COLO829 (cell line): ENCODE data around the gene PTPRG.

ENCODE experiments used
- DNase-seq: peaks from one replicate; pipeline ENCODE4 v3.0.0; 2012; ENCODE audit warnings: low spot score

PTPRG gene

GRCh38 chr3:61928776-61929314, 367.5 kb downstream of the PTPRG start:
- no peak for DNase-seq

DNA sequence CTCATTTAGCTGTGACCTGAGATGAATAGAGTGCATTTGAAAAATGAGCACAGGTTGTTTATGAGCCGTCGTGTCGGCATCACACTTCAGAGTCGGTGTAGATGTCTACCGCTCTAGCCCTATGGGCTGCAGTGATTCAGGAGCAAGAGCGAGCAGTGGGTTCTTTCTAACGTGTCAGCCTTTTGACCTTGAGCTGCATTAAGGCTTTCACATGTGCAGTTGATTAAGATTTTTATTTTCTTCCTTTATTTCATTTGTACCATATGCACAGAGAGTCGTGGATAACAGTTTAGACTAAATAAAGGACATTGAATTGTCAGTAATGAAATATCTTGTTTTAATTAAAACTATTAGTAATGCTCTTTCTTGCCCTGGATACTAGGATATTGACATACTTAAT, 368.2 kb downstream of the PTPRG start:
- DNase-seq, result no peak

- no peak for DNase-seq
Measured at GRCh38 chr3:61932499-61932898, 371.1 kb downstream of the PTPRG start.

GRCh38 chr3:61933798-61934504, 372.6 kb downstream of the PTPRG start:
- DNase-seq, result no peak

DNA sequence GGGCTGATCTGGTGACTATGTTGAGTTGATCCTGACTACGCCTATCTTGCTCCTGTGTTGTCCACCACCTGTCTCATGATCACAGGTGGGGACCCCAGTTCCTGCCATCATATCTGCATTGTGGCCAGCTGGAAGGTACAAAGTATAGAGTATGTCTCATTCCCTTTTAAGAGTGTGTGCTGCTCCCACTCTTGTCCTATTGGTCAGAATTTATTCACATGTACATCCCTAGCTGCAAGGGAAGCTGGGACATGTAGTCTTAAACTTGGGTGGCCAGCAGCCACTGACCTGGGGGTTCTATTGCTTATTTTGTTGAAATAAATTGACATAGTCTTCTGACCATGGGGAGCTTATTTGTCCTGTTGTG, 373.1 kb downstream of the PTPRG start:
- no peak for DNase-seq

GRCh38 chr3:61935814-61936213, 374.4 kb downstream of the PTPRG start:
- no peak for DNase-seq

GRCh38 chr3:61936344-61936937, 375.1 kb downstream of the PTPRG start:
- DNase-seq, result peak; percentile 28

GRCh38 chr3:61937477-61937876, 376.1 kb downstream of the PTPRG start:
- DNase-seq, result no peak

DNA sequence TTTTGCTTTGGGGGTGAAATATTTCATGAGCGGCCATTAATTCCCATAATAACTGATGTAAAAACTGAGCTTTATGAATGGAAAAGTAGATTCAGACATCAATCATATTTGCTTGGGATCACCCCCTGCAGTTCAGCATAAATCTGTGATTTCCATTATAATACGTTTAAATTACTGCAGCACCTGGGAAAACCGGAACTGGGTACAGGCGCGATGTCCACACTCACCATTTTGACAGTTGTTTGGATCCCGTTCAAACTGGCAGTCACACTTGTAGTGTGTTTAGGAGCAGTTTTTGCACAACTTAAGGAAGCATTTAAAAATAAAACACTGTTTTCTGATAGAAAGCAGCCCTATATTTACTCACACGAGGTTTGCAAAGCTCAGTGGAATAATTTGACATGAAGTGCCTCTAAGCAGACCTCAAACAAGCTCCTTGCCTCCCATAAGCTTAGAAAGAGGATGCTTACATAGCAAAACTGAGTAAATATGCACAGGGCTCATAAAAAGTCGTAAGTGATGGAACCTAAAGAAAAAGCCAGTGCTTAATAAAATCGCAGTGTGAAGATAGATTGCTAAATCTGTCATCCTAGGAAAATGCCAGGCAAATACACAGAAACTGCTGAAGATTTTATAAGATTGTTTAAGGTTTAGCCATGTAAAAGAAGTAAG, 377.6 kb downstream of the PTPRG start:
- DNase-seq, result no peak

DNA sequence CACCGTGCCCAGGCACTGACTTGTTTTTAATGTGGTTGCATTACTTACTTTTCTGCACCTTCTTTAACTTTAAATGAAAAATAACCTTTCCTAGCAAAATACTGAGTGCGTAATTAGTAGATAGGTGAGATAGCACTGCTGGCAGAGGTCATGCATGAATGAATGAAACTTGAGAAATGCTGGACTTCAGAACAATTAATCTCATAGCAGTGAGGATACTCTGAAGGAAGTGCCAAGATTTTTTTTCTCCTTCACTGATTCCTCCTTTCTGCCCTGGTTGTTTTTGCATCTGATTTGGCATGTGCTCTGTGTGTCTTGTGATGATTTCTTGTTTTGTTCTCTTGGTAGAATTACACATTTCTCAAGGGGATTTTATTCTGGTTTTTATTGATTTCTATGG, 378.9 kb downstream of the PTPRG start:
- DNase-seq, result no peak

DNA sequence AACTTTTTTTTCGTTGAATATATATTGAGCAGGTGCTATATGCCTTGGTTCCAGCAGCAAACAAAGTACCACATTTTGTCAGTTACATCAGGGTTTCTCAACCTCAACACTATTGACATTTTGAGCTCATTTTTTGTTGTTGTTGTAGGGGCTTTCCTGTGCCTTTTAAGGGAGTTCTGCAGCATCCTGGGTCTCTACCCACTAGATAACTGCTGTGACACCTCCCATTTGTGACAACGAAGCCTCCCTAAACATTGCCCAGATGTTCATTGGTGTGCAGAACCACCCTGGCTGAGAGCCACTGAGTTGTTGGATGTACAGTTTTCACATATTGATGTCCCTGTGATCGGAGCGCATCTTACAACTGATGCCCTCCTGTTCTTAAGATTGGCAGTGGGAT, 382.6 kb downstream of the PTPRG start:
- no peak for DNase-seq

DNA sequence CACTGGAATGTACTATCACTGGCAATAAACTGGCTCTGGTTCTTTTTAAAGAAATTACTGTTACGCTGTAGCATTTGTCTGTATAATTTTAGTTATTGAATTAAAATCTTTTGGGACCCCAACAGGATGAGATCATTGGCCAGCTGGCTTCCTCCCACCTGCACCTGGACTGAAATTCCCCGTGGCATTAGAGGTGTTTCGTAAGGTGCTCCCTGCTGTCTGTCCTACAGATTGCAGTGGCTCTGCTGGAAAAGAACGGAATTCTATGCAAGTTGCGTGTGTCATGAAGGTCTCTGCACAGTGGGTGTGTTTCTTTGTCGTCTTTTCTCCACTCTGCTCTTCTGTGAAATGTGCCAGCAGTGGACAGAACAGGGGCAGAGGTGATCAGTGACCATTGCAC, 383.4 kb downstream of the PTPRG start:
- DNase-seq, result no peak

- DNase-seq, result no peak
Measured at GRCh38 chr3:61945657-61946056, 384.3 kb downstream of the PTPRG start.

DNA sequence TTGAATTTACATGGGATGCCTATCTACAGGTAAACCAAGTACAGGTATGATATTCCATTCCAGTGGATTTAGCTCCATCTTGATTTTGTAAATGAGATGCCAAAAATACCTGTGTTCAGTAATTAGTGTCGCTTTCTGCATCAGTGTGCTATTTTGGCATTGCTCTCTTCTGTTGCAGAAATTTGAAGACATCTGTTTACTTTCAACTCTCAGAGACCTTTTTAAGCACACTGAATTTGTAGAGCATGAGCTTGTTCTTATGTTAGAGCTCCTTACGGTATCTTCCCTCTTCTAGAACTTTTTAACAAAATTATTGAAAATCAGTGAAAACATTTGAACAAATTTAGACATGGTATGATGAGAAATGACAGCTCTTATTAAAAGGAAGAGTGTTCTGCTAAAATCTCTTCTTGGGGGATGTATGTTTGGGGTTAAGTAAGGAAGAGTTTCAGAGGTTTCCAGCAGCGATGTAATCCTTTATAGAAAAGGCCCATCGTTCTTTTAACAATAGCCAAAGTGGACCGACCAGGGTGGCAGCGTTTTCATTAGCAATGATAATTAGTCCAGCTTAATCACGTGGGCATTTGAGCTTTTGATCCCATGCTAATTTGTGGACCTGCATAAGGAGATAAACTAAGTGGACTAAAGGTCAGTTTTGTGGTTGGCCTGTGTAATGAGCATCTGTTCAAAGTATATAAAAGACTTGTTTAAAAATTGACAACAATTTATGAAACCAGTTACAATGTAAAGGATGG, 385.4 kb downstream of the PTPRG start:
- DNase-seq, result no peak

DNA sequence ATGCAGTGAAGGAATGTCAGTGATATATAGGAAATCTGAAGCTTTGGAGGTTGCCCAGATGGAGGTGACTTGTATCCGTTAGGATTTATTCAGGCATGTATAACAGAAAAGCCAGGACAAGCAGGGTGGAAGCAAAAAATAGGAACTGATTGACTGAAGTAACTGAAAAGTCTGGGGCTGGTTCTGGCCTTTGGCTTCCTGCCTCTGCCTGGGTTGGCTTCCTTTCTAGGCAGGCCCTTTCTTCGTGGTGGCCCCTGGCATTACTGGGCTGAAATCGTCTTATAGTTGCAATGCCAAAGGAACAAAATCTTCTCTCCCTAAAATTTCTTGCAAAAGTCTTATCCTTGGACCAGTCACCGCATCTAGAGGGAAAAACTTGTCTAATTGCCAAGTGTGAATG, 386.1 kb downstream of the PTPRG start:
- DNase-seq, result no peak

- no peak for DNase-seq
Measured at GRCh38 chr3:61948699-61949305, 387.4 kb downstream of the PTPRG start.

DNA sequence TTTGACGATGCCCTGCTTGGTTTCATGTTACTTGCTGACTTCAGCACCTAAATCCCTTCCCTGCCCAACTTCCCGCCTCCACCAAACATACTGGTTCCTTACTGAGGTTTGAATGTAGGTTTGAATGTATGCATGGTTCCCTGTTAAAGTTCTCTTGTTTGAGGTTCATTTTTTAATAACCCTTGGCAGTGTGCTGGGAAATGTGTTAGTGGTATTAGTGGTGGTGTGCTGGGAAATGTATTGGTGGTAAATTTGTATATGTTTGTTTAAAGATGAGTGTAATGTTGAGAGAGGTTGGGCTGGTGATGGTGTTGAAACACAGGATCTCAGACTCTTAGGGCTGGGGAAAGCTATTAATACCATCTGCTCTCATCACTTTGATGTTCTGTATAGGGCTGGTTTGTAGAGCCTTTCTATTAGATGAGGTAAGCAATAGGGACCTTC, 392.7 kb downstream of the PTPRG start:
- DNase-seq, result no peak

DNA sequence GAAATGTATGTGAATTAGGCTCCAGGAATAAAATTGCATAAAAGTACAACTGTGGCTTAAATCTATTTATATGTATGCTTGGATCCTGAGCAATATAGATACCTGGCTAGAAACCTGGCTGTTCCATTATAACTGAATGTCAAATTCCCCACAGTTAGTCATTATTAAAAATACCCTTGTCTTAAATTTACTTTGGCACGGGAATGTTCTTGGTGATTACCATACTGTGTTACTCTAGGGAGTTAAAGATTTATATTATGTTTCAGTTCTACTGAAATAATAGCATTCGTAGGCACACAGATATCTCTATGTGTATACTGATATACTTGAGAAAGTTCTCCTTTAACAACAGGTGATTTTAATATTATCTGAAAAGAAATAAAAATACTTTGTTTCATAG, 394.1 kb downstream of the PTPRG start:
- DNase-seq, result no peak

GRCh38 chr3:61956236-61956635, 394.9 kb downstream of the PTPRG start:
- DNase-seq, result no peak

DNA sequence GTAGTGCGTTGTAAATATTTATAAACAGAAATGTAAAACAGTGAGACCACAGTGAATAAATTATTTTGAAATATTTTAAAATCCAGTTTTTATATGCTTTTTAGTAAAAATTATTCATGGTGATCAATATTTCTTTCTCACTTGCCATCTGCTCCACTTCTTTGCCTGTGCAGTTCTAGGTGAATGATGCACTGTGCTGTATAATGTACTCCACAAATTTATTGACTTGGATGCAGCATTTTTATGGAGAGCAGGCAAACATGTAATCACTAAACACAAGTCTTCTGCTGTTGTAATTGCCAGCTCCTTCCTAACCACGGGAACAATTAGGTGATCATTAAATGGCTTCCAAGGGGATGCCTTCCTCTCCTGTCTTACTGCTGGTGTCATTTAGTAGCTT, 395.9 kb downstream of the PTPRG start:
- no peak for DNase-seq

DNA sequence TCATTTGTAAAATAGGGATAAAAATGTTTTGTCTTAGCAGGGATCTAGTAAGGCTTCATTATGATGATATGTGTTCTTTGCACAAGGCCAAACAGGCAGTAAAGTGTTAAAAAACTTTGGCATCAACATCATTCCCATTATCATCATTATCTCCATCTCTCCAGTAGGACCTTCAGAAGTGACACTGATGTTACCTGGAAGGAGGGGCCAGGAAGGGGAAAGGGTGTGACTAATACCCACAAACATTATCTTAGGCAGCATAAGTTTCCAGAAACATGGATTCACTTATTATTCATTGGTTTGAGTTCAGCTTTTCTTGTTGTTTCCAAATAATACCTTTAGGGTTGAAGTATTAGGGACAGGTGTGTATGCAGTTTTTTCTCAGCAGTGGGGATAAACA, 399.6 kb downstream of the PTPRG start:
- no peak for DNase-seq

GRCh38 chr3:61961900-61962299, 400.5 kb downstream of the PTPRG start:
- no peak for DNase-seq
